HG03565 (cell line): ENCODE measurements around the gene GGCX.
"Not testable (repeated sequence)": the region's sequence is repeated elsewhere in the genome, so short reads cannot be mapped to it uniquely, and the experiment has no call there.

Source experiments
- ATAC-seq: cut with Tn5 transposase; IDR thresholded peaks from one replicate; pipeline ENCODE4 v1.9.1; 2021; ENCODE audit warnings: mild to moderate bottlenecking, moderate library complexity; ENCODE audit not compliant: unreplicated experiment

The GGCX gene

GRCh38 chr2:85561280-85562212 lies at the start of gene GGCX:
Gene GGCX, minus strand, starts transcription at chr2:85561493. Its CDS starts 65 bp downstream, at chr2:85561428.
- peak; percentile 89 for ATAC-seq

- no peak for ATAC-seq
These were observed 46.2 kb upstream of the GGCX start for GRCh38 chr2:85607268-85608215.

- ATAC-seq: no peak
These were observed 44.8 kb upstream of the GGCX start for GRCh38 chr2:85606116-85606455.

GRCh38 chr2:85605406-85606115 lies 44.3 kb upstream of the GGCX start:
- ATAC-seq: no peak

GRCh38 chr2:85604568-85605339 lies 43.5 kb upstream of the GGCX start:
- ATAC-seq: no peak

- ATAC-seq: not testable (repeated sequence)
These were observed 42.8 kb upstream of the GGCX start for GRCh38 chr2:85604133-85604444.

GRCh38 chr2:85602476-85603234 lies 41.4 kb upstream of the GGCX start, which contains the start of gene TMEM150A:
Gene TMEM150A, minus strand, starts transcription at chr2:85602698. Its CDS starts 750 bp downstream, at chr2:85601948.
- ATAC-seq: peak; percentile 89

GRCh38 chr2:85601771-85602475 lies 40.6 kb upstream of the GGCX start:
- peak; percentile 22 for ATAC-seq

GRCh38 chr2:85600951-85601770 lies 39.9 kb upstream of the GGCX start:
- ATAC-seq: no peak

- no peak for ATAC-seq
These were observed 38.9 kb upstream of the GGCX start for GRCh38 chr2:85600235-85600575.

- no peak for ATAC-seq
These were observed 38.4 kb upstream of the GGCX start for GRCh38 chr2:85599468-85600234.

- ATAC-seq: no peak
These were observed 37.5 kb upstream of the GGCX start for GRCh38 chr2:85598594-85599340.

GRCh38 chr2:85597241-85597640 lies 35.9 kb upstream of the GGCX start:
- ATAC-seq: no peak

GRCh38 chr2:85596486-85597143 lies 35.3 kb upstream of the GGCX start:
- no peak for ATAC-seq

- ATAC-seq: no peak
These were observed 34.7 kb upstream of the GGCX start for GRCh38 chr2:85596026-85596333.

GRCh38 chr2:85595301-85596025 lies 34.2 kb upstream of the GGCX start, which contains the start of gene RNF181:
Gene RNF181, plus strand, starts transcription at chr2:85595745. Its CDS starts 19 bp downstream, at chr2:85595764.
- ATAC-seq: peak; percentile 99
